CD4-positive, alpha-beta T cell treated with Interleukin-17A for 1 hour (primary cell): ENCODE results near the gene PGA4.
"Not testable (repeated sequence)": the region's sequence is repeated elsewhere in the genome, so short reads cannot be mapped to it uniquely, and the experiment has no call there.

Source experiments
- DNase-seq: peaks from one replicate; pipeline ENCODE4 v3.0.0-alpha.2; 2020

The PGA4 gene

DNA sequence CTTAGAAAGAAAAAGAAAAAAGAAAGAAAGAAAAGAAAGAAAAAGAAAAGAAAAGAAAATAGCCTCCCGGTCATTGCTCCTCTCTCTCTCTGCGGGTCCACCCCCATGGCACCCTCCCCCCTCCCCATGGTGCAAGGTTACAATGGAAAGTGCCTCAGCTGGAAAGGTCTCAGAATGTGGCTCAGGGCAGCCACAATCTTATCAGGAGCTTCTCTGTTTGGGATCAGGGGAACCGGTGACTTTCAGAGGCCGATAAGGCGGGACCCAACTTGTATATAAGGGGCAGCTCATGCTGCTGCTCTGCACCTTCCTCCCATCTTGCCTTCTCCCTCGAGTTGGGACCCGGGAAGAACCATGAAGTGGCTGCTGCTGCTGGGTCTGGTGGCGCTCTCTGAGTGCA lies at the start of gene PGA4:
PGA4 (plus strand) TSS at position 301 of the 400 bp plus-strand sequence; CDS start at position 355, 54 bp downstream.
- DNase-seq = not testable (repeated sequence)

DNA sequence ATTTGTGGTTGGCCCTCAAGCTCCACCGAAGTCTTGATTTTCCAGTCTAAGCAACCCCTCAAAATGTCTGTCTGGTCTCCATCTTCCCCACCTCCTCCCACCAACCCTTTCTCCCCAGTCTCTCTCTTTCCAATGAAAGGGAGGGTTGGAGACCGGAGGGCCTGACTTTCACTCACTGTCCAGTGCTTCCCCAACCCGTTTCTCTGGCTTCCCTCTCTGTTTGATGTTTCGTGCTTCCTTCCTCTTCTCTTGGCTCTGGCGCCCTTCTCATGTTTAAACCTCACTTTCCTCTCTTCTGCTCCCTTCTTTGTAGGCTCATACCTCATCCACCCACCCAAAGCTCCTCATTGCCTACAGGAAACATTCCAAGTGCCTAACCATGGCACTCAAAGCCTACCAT lies 49.8 kb upstream of the PGA4 start:
- DNase-seq = no peak

DNA sequence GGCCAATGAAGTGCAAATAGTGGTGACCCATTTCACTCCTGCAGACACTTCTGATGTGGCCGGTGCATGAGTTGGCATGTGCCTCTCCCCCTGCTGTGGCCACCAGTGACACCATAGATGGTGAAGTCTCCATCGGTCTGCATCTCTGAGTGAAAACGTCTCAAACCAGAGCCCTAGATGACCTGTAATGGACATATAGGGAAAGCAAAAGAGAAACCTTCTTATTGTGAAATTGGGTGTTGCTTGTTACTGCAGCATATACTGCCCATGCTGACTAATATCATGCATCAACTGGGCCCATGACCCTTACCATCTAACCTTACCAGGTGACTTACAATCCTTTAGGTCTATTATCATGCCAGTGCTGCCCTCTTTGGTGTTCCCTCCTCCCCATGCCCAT lies 49.3 kb upstream of the PGA4 start:
- DNase-seq = no peak

DNA sequence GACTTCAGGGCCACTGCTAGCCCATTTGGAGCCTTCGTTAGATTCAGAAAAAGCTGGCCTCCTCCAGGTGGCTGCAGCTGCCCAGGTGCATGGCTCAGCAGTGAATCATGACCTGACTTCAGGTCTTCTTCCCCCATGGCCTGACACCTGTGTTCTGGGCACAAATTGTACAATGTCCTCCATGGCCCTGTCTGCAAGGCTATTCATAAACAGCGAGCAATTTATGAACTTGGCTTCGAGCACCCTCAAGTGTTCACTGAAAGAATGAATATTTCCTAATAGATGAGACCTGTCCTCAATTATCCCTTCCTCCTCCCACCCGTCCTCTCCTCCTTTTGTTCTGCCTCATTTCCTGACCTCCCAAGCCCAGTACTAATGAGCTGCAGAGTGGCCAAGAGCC lies 48.7 kb upstream of the PGA4 start:
- DNase-seq = no peak

DNA sequence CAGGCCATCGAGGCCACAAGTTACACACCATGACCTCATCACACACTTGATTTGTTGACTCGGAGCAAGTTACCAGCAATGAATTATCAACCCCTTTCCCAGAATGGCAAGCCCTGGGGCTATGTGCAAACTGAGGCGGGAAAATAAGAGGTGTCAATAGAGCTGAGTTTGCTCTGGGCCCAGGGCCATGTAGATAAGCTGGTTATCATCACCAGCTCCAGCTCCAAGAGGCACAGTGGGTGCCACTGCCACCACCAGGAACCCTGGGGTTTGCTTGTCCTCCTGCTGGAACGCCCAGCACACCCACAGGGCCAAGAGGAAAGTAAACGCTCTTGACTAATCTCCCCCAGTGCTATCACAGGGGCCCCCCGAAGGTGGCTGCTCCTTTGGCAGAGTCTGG lies 47.9 kb upstream of the PGA4 start:
- DNase-seq = no peak

DNA sequence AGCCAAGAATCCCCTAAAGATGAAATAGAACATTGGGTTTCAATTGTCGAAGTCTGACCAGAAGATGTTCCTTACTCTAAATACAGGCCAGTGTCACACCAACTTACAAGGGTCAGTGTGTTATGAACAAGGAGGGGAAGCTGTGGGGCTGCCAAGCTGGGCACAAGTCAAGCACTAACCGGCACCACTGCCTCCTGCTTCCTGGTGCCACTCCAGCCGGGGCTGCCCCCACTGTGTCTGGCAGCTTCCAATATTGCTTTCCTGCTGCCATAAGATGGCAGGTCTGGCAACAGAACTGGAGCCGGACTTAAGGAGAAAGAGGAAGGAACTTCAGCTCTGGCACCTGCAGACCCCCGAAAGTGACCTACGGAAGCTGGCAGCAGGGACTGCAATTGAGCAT lies 47.2 kb upstream of the PGA4 start:
- DNase-seq = no peak

DNA sequence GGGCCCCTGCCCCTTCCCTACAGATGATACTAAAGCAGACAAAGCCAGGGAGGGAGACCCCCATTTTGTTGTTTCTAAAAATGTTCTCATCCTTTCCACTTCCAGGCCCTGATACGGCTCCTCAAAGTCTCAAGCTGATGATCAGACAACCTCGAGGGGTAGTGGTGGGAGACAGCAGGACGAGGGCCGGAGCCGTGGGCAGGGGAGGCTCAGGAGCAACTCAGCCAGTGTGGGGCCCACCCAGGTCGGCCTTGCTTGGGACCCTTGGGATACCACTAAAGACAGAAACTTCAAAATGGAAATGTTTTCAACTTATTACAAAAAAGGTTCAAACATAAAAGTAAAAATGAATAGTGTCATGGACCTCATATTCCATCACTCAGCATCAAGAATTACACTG lies 45.7 kb upstream of the PGA4 start:
- no peak for DNase-seq

DNA sequence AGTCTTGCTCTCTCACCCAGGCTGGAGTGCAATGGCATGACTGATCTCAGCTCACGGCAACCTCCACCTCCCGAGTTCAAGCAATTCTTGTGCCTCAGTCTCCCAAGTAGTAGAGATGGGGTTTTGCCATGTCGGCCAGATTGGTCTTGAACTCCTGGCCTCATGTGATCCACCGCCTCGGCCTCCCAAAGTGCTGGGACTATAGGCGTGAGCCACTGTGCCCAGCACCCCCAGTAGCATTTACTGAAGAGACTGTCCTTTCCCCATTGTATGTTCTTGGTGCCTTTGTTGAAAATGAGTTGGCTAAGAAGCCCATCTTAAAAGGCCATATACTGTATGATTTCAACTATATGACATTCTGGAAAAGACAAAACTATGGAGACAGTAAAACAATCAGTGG lies 41.9 kb upstream of the PGA4 start:
- DNase-seq = not testable (repeated sequence)

DNA sequence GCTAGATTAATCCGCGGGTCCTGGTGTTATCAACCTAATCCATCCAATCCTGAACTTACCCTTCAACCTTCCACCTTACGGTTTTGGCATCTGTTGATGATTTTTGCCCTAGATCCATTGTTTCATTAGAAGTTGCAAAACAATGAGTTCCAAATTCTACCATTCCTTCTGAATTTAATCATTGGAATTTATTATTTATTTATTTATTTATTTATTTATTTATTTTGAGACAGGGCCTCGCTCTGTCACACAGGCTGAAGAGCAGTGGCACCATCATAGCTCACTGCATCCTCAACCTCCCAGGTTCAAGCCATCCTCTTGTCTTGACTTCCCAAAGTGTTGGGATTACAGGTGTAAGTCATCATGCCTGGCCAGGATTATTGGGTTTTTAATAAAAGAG lies 40.7 kb upstream of the PGA4 start:
- no peak for DNase-seq

DNA sequence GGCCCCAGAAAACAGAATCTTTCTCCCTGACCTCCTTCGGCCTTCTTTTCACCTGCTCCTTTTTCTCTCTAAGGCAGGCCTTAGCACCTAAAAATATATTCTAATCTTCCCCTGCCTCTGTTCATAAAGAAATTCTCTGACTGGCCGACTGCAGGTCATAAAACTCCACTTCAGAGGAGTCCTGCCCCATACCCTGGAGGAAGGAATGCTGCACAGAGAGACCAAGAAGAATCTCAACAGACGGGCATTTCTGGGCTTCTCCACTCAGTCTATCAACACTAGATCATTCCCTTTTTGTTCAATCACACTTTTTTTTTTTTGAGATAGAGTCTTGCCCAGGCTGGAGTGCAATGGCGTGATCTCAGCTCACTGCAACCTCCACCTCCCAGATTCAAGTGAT lies 38.5 kb upstream of the PGA4 start:
- no peak for DNase-seq

DNA sequence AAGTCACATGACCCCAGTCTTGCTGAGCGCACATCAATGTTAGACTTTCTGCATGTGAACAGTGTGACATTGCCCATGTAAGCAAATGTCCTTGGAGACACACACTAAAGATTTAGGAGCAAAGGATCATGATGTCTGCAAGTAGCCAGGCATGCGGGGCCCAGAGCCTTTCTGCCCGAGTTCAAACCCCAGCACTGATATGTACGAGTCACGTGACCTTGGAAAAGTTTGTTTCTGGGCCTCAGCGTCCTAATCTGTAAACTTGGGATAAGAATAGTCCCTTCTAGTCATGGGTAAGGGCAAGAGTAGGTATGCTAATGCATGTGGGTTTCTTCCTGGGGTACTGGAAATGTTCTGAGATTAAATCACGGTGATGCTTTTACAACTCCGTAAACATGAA lies 35.6 kb upstream of the PGA4 start:
- DNase-seq = no peak

DNA sequence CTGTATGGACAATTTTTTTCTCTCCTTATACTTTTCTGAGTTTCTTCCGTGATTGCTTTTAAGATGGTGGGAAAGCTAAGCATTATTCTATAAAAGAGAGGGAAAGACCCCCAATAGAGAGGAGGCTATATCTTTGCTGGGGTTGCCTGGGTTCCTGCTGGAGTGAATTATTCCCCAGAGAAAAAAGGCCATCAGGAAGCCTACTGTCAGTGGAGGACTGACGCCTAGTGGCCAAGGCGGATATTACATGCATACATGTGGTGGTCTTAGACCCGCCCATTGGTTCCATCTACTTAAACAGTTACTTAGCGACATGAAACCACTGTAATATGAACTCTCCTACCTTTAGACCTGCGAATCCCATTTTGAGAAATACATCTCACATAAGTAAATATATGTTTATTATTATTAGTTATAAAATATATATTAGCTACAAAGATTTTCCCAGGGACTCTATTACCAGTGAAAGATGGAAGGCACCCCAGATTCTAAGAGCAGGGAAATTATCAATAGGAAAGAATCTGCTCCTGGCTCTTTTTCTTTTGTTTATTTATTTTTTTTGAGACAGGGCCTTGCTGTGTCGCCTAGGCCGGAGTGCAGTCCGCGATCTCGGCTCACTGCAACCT lies 34.5 kb upstream of the PGA4 start:
- peak; percentile 82 for DNase-seq

DNA sequence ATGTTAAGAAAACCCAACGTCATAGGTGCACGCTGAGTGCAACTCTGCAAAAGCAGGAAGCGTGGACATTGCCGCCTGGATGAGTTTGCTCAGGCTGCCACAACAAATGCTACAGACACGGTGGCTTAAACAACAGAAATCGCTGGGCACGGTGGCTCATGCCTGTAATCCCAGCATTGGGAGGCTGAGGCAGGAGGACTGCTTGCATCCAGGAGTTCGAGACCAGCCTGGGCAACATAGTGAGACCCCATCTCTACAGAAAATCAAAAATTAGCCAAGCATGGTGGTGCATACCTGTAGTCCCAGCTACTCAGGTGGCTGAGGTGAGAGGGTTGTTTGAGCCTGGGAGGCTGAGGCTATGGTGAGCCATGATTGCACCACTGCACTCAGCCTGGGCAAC lies 32.2 kb upstream of the PGA4 start:
- no peak for DNase-seq

DNA sequence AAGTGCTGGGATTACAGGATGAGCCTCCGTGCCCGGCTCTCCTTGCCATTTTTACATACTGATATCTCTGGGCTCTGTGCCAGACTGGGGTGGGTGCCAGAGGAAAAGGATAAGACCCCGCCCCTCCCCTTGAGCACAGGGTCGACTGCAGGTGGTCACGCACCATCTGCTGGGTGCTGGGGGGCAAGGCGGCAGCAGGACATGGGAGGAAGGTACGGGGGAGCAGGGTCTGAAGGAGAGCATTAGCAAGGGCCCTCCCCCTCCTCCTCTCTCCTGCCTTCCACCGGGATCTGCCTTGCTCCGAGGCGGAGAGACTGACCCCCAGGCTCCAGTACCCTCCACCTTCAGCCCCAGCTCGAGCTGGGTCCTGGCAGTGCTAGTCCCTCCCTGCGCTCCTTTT lies 28.6 kb upstream of the PGA4 start:
- DNase-seq = no peak

DNA sequence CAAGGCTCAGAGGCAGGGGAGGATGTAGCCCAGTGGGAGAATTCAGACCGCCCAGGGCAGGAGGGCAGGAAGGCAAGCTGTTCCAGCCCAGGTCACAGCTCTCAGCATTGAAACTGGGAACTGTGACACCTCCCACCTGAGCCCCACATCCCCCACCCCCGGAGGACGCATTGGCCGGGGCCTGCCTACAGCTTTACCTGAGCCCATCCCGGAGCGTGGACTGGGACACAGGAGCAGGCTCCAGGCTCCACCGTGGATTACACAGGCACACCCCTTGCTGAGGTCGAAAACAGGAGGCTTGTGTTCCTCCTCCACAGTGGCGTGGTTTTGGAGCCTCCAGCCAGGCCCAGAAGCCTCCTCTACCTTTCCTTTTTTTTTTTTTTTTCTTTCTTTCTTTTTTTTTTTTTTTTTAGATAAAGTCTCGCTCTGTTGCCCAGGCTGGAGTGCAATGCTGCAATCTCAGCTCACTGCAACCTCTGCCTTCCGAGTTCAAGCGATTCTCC lies 27.9 kb upstream of the PGA4 start:
- no peak for DNase-seq

DNA sequence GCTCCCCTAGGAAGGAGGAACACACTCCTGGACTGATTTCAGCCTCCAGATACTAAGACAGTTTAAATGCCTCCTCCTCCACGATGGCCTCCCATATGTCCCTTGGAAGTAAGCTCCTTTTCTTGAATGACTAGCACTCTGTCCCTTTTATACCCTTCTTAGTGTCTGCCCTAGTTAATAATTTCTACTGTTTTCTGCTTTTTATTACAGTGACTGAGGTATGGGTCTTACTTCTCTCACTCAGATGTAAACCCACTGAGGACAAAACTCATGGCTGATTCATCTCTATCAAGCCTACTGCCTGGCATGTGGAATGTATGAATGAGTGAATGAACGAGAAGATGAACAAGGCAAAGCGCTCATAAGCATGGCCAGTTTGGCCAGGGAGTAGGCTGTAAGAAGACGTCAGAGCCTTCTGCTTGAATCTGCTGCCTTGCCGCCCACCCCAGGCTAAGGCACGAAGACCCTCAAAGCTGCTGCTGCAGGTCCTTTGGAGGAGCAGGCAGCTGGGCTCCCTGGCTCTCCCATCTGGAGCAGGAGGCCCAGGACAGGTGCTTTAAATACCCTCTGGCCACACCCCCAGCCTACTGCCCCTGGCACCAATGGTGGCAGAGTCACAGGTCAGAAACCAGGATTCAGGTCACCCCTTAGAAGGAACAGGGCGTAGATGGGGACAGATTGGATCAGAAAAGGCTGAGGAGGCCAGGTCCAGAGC lies 27.0 kb upstream of the PGA4 start:
- DNase-seq = no peak

DNA sequence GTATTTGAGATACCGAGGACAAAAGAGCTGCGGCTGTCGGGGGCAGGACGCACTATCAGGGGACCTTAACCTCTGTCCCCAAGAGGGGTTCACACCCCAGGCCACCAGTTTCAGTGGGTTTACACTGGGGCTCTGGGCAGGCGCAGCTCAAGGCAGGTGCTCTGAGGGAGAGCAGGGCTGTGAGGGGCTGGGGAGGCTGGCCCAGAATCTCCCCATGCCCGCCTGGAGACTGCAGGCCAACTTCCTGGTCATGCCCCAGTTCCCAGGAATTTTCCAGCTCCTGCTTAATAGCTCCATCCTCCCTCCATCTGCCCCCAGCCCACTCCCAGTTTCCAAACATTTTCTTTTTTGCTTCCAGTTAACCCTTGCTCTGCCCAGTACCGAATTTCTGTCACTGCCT lies 26.4 kb upstream of the PGA4 start:
- DNase-seq = no peak

DNA sequence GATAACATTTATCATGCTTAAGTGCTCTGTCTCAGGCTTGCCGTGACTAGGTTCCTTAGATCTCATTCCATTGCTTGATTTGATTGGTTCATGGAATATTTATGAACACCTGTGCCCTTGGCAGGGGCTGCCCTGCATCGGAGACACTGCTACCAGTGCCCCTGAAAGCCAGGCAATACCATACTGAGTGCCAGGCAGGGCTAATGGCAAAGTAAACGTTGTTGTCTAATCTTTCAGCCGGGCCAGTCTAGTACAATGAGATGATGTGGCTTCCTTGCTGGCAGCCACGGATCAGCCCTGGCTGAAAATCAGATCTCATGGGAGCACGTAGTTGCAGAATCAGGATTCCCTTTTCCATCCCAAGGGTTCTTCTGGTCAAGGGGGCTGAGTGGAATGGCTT lies 23.8 kb upstream of the PGA4 start:
- no peak for DNase-seq

DNA sequence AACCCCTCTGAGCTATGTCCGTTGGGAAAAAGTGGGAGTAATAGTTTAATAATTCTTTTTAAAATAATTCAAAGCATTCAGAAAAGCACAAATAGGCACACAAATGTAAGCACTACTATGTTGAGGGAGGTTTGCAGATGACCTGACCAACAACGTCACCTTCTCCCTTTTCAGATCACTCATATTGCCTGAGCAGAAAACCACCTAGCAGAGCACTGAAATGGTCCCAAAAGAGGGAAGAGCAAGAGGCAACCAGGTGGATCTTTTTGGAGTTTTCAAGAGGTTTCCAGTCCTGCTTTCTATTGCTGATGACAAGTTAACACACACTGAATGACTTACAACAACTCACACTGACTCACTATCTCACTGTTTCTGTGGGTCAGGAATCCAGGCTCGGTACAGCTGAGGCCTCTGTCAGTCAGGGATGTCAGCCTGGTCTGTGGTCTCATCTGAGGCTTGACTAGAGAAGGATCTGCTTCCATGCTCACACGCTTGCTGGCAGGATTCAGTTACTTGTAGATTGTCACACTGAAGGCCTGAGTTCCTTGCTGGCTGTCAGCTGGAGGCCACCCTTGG lies 23.1 kb upstream of the PGA4 start:
- no peak for DNase-seq

DNA sequence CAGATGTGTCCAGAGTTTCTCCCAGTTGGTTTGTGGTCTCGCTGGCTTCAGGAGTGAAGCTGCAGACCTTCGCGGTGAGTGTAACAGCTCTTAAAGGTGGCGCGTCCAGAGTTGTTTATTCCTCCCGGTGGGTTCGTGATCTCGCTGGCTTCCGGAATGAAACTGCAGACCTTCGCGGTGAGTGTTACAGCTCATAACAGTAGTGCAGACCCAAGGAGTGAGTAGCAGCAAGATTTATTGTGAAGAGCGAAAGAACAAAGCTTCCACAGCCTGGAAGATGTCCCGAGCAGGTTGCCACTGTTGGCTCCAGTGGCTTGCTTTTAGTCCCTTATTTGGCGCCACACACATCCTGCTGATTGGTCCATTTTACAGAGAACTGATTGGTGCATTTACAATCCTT lies 20.7 kb upstream of the PGA4 start:
- no peak for DNase-seq

DNA sequence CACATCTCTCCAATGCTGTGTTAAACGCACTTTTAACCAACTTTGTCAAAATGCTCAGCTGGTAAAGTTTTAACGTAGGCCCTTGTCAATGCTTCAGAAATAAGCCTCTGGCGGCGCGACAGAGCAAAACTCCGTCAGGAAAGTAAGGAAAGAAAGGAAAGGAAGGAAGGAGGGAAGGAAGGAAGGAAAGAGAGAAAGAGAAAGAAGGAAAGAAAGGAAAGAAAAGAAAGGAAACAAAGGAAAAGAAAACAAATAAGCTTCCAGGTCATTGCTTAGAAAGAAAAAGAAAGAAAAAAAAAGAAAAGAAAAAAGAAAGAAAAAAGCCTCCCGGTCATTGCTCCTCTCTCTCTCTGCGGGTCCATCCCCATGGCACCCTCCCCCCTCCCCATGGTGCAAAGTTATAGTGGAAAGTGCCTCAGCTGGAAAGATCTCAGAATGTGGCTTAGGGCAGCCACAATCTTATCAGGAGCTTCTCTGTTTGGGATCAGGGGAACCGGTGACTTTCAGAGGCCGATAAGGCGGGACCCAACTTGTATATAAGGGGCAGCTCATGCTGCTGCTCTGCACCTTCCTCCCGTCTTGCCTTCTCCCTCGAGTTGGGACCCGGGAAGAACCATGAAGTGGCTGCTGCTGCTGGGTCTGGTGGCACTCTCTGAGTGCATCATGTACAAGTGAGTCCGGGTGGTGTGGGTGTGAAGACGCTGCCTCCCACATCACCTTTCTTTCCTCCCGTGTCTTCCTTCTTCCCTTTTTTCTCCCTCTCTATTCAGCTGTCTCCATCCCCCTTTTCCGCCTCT lies 19.0 kb upstream of the PGA4 start, which contains the start of gene PGA3:
PGA3 (plus strand) TSS at position 566 of the 797 bp plus-strand sequence; CDS start at position 616, 50 bp downstream.
- DNase-seq = not testable (repeated sequence)

DNA sequence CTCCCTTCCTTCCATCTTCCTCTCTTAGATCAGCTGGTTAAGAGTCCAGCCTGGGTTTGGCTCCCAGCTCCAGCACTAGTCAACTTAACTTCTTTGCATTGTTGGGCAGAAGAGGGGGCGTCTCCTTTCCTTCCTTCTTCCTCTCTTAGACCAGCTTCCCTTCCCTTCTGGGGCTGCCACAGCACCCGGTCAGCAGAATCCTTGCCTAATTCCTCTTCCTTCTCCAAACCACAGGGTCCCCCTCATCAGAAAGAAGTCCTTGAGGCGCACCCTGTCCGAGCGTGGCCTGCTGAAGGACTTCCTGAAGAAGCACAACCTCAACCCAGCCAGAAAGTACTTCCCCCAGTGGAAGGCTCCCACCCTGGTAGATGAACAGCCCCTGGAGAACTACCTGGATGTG lies 18.3 kb upstream of the PGA4 start:
- not testable (repeated sequence) for DNase-seq

DNA sequence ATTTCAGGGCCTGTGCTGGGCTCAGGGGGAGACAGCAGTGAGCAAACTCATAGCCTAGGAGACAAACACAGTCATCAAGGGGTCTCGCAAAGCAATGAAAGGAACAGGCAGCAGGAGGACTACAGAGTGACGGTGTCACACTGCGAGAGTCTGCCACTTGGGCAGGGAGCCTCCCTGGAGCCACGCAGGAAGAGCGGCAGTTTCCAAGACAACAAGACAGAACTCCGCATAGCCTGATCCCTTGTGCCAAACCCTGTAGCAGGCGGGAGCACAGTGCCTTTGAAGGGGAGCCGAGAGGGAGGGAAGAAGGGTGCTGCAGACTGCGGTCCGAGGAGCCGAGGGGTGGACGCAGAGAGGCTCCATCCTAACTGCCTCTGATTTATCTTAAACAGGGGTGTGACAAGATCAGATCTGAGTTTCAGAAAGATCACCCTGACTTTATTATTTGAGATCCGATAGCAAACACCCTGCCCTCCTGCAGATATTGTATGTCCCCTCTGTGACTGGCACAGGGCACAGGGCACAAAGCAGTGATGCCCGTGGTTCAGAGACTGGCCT lies 17.6 kb upstream of the PGA4 start:
- not testable (repeated sequence) for DNase-seq
